Trophoblast cell (in vitro differentiated cells and primary cell): Measurements from ENCODE around the gene MOBP.

Source experiments
- DNase-seq, 2 donors: peaks; one replicate each; pipeline ENCODE4 v3.0.0-alpha.2; 2016
- H2AFZ ChIP-seq: 2 replicates; pipeline ENCODE4 v1.6.1; 2013; ENCODE audit warnings: low read length, moderate library complexity, mild to moderate bottlenecking; ENCODE audit not compliant: insufficient read depth, poor library complexity
- H2AK5ac ChIP-seq: 2 replicates; pipeline ENCODE4 v1.6.1; 2013; ENCODE audit warnings: mild to moderate bottlenecking, low read length
- H2BK120ac ChIP-seq: 2 replicates; pipeline ENCODE4 v1.6.1; 2013; ENCODE audit warnings: low read length, mild to moderate bottlenecking, moderate library complexity; ENCODE audit not compliant: insufficient read depth, poor library complexity
- H2BK12ac ChIP-seq: 2 replicates; pipeline ENCODE4 v1.6.1; 2013; ENCODE audit warnings: mild to moderate bottlenecking, low read length, moderate library complexity
- H2BK5ac ChIP-seq: 2 replicates; pipeline ENCODE4 v1.6.1; 2013; ENCODE audit warnings: low read length, low read depth, moderate library complexity, mild to moderate bottlenecking; ENCODE audit not compliant: poor library complexity
- H3K14ac ChIP-seq: 2 replicates; pipeline ENCODE4 v1.6.1; 2013; ENCODE audit warnings: mild to moderate bottlenecking, low read length
- H3K18ac ChIP-seq: 2 replicates; pipeline ENCODE4 v1.6.1; 2013; ENCODE audit warnings: mild to moderate bottlenecking, low read length
- H3K23ac ChIP-seq: 2 replicates; pipeline ENCODE4 v1.6.1; 2013; ENCODE audit warnings: low read length
- H3K27ac ChIP-seq: 2 replicates; pipeline ENCODE4 v1.5.1; 2013; ENCODE audit warnings: low read depth, mild to moderate bottlenecking, inconsistent platforms, low read length, moderate library complexity
- H3K27me3 ChIP-seq: 2 replicates; pipeline ENCODE4 v1.6.1; 2013; ENCODE audit warnings: inconsistent platforms, mild to moderate bottlenecking, low read length, moderate library complexity; ENCODE audit not compliant: insufficient read depth
- H3K36me3 ChIP-seq, 2 experiments: 1 replicate in 1 of 2; 2 replicates in 1 of 2; pipeline ENCODE4 v1.6.1; 2013; ENCODE audit warnings: low read length in 2 of 2, mild to moderate bottlenecking in 2 of 2, moderate library complexity in 1 of 2; ENCODE audit not compliant: insufficient read depth in 2 of 2, control insufficient read depth in 1 of 2
- H3K4ac ChIP-seq: 2 replicates; pipeline ENCODE4 v1.6.1; 2013; ENCODE audit warnings: low read depth, mild to moderate bottlenecking, low read length, moderate library complexity
- H3K4me1 ChIP-seq, 2 experiments: 1 replicate in 1 of 2; 2 replicates in 1 of 2; pipeline ENCODE4 v1.6.1; 2013; ENCODE audit warnings: low read length in 2 of 2, mild to moderate bottlenecking in 2 of 2, moderate library complexity in 1 of 2; ENCODE audit not compliant: insufficient read depth in 2 of 2, control insufficient read depth in 1 of 2
- H3K4me2 ChIP-seq: 2 replicates; pipeline ENCODE4 v1.6.1; 2013; ENCODE audit warnings: inconsistent platforms, mild to moderate bottlenecking, low read length, moderate library complexity
- H3K4me3 ChIP-seq: 2 replicates; pipeline ENCODE4 v1.5.1; 2013; ENCODE audit warnings: mild to moderate bottlenecking, low read depth, low read length, inconsistent platforms
- H3K79me1 ChIP-seq: one replicate; pipeline ENCODE4 v1.6.1; 2013; ENCODE audit warnings: low read length
- H3K79me2 ChIP-seq: 2 replicates; pipeline ENCODE4 v1.6.1; 2013; ENCODE audit warnings: low read length, mild to moderate bottlenecking; ENCODE audit not compliant: control insufficient read depth, insufficient read depth, poor library complexity
- H3K9ac ChIP-seq: 2 replicates; pipeline ENCODE4 v1.6.1; 2013; ENCODE audit warnings: mild to moderate bottlenecking, low read length
- H3K9me3 ChIP-seq: 2 replicates; pipeline ENCODE4 v1.6.1; 2013; ENCODE audit warnings: low read depth, mild to moderate bottlenecking, control low read depth, inconsistent platforms, low read length; ENCODE audit not compliant: insufficient read depth
- H4K12ac ChIP-seq: 2 replicates; pipeline ENCODE4 v1.6.1; 2013; ENCODE audit warnings: low read depth, mild to moderate bottlenecking, low read length, moderate library complexity
- H4K8ac ChIP-seq: 2 replicates; pipeline ENCODE4 v1.6.1; 2013; ENCODE audit warnings: low read depth, mild to moderate bottlenecking, low read length, moderate library complexity
- H4K91ac ChIP-seq: one replicate; pipeline ENCODE4 v1.6.1; 2013; ENCODE audit warnings: low read depth, mild to moderate bottlenecking, low read length, moderate library complexity
- WGBS: extraction: QIAGEN DNeasy Blood & Tissue Kit; methylation state at CpG from one replicate; pipeline ENCODE4 v1.1.7; 2013; ENCODE audit warnings: missing lambda C conversion rate; ENCODE audit not compliant: insufficient read length, insufficient coverage; ENCODE audit errors: extremely low coverage; 5-methylcytosine and 5-hydroxymethylcytosine counted together

Gene MOBP

DNA sequence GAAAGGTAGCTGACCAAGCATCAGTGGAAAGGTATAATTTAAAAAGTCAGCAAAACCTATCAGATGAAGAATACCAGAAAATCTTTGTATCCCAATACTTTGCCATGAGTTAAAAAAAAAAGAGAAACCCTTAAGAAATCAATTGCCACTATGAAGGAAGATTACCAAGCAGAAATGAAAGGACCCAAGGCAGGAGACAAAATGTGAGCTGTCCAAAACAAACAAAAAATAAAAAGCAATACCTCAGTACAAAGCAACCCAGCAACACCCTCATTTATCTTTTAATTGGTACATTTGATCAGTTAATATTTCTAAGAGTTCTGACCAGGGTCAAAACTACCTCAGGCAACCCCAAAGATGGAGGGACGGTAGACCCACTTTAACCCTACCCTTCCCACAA, 65.3 kb downstream of the MOBP start:
- Histone ChIP-seq H2AFZ (no peak overlapping the region), H4K8ac (no peak overlapping the region), H3K14ac (no peak overlapping the region), H3K79me2 (no peaks in the 10 kb centered on the region), H3K4ac (no peak overlapping the region), H3K4me1 (peaks cover 4% of the 10 kb centered on the region in 2 experiments), H3K4me3 (no peak overlapping the region), H3K27me3 (no peaks in the 10 kb centered on the region), H3K23ac (no peak overlapping the region), H3K79me1 (no peaks in the 10 kb centered on the region), H3K9me3 (no peaks in the 10 kb centered on the region), H3K18ac (no peak overlapping the region), H2AK5ac (no peak overlapping the region), H4K91ac (no peak overlapping the region), H3K36me3 (no peaks in the 10 kb centered on the region), H2BK5ac (no peak overlapping the region), H3K27ac (no peak overlapping the region), H3K4me2 (no peak overlapping the region), H3K9ac (no peak overlapping the region), H2BK12ac (no peak overlapping the region), H2BK120ac (no peak overlapping the region), H4K12ac (no peak overlapping the region)
- WGBS, result no CpG with 5 or more reads among the region's 1 CpG
- DNase-seq, result no peak

DNA sequence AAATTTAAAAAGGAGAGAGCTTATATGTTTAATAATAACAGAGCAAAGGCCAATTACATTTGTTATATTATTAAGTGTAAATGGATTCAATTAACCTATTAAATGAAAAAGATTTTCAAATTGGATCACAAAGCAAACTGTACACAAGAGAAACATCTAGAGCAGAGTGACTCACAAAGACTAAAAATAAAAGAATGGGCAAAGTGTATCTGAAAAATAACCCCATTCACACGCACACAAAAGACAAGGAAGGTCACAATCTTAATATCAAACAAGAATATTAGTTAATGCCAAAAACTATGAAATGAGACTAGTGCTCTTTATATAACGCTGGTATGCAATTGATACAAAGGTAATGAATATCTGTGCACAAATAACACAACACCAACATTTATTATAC, 65.7 kb downstream of the MOBP start:
- no CpG with 5 or more reads among the region's 2 CpGs for WGBS
- Histone ChIP-seq H2BK120ac (no peak overlapping the region), H4K12ac (no peak overlapping the region)

GRCh38 chr3:39540162-39540921, 72.9 kb downstream of the MOBP start:
- Histone ChIP-seq H4K12ac (no peak overlapping the region), H4K91ac (no peak overlapping the region), H3K36me3 (no peaks in the 10 kb centered on the region), H3K9me3 (no peaks in the 10 kb centered on the region), H3K14ac (no peak overlapping the region), H3K27me3 (no peaks in the 10 kb centered on the region), H3K27ac (no peak overlapping the region), H3K79me1 (no peaks in the 10 kb centered on the region), H2BK5ac (no peak overlapping the region), H2BK12ac (no peak overlapping the region), H3K9ac (no peak overlapping the region), H4K8ac (no peak overlapping the region), H3K23ac (no peak overlapping the region), H2BK120ac (no peak overlapping the region), H3K4me3 (no peak overlapping the region), H3K4me1 (no peaks in the 10 kb centered on the region), H3K4me2 (no peak overlapping the region), H3K79me2 (no peaks in the 10 kb centered on the region), H3K4ac (no peak overlapping the region), H2AFZ (no peak overlapping the region), H2AK5ac (no peak overlapping the region), H3K18ac (no peak overlapping the region)
- no CpG with 5 or more reads among the region's 1 CpG for WGBS
- DNase-seq, result no peak

More for the DNA sequence above, 65.7 kb downstream of the MOBP start:
- no peak overlapping the region for H3K18ac ChIP-seq
- DNase-seq, result no peak
- no peak overlapping the region for H3K27ac ChIP-seq
- no peak overlapping the region for H4K8ac ChIP-seq
- no peaks in the 10 kb centered on the region for H3K79me2 ChIP-seq
- no peak overlapping the region for H2AK5ac ChIP-seq
- no peak overlapping the region for H3K4me2 ChIP-seq
- H3K23ac ChIP-seq, result no peak overlapping the region
- H3K36me3 ChIP-seq, result no peaks in the 10 kb centered on the region
- H3K9me3 ChIP-seq, result no peaks in the 10 kb centered on the region
- no peak overlapping the region for H2AFZ ChIP-seq
- H3K79me1 ChIP-seq, result no peaks in the 10 kb centered on the region
- H3K4ac ChIP-seq, result no peak overlapping the region
- no peak overlapping the region for H3K4me3 ChIP-seq
- H2BK12ac ChIP-seq, result no peak overlapping the region
- H3K9ac ChIP-seq, result no peak overlapping the region
- H2BK5ac ChIP-seq, result no peak overlapping the region
- no peaks in the 10 kb centered on the region for H3K27me3 ChIP-seq
- H3K4me1 ChIP-seq, result peaks cover 4% of the 10 kb centered on the region in 2 experiments
- H3K14ac ChIP-seq, result no peak overlapping the region
- H4K91ac ChIP-seq, result no peak overlapping the region

DNA sequence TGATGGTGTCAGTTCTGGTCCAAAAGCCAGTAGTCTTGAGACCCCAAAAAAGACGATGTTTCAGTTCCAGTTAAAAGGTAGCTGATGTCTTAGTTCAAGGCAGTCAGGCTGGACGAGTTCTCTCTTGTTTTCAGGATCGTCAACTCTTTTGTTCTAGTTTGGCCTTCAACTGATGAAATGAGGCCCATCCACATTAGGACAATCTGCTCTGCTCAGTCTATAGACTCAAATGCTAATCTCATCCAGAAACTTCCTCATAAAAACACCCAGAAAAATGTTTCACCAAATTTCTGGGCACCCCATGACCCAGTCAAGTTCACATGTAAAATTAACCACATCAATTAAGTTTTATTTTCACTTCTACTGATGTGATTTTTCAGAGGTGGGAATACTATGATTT, 74.0 kb downstream of the MOBP start:
- H2BK12ac ChIP-seq, result no peak overlapping the region
- no peak overlapping the region for H4K12ac ChIP-seq
- no peaks in the 10 kb centered on the region for H3K79me2 ChIP-seq
- no peak overlapping the region for H3K23ac ChIP-seq
- H3K79me1 ChIP-seq, result no peaks in the 10 kb centered on the region
- no peak overlapping the region for H3K4ac ChIP-seq
- H3K18ac ChIP-seq, result no peak overlapping the region
- H3K27me3 ChIP-seq, result no peaks in the 10 kb centered on the region
- H3K9ac ChIP-seq, result no peak overlapping the region
- no peak overlapping the region for H3K4me2 ChIP-seq
- no peaks in the 10 kb centered on the region for H3K36me3 ChIP-seq
- no peak overlapping the region for H4K8ac ChIP-seq
- H4K91ac ChIP-seq, result no peak overlapping the region
- H2AFZ ChIP-seq, result no peak overlapping the region
- H3K27ac ChIP-seq, result no peak overlapping the region
- H3K4me3 ChIP-seq, result no peak overlapping the region
- H3K4me1 ChIP-seq, result no peaks in the 10 kb centered on the region
- no CpG with 5 or more reads among the region's 3 CpGs for WGBS
- no peak overlapping the region for H2BK5ac ChIP-seq
- H2BK120ac ChIP-seq, result no peak overlapping the region
- H3K14ac ChIP-seq, result no peak overlapping the region
- H2AK5ac ChIP-seq, result no peak overlapping the region
- no peak for DNase-seq
- H3K9me3 ChIP-seq, result no peaks in the 10 kb centered on the region
